ENCODE measurements around the gene SRRM5. TPM values are rescaled to one million over a fixed set of nuclear protein-coding genes. Genes with fewer than 3 reads are reported as not detected.
A peak's percentile ranks its signal among the peaks of the same experiment; 100 is the strongest.

The SRRM5 gene
- total RNA-seq, 1 donor from 2014 or later = 0.23 TPM

GRCh38 chr19:43619262-43620060 lies 7.6 kb downstream of the SRRM5 start, which contains the start of gene ZNF428:
Gene ZNF428, minus strand, starts transcription at chr19:43619629. Its CDS starts 5,325 bp downstream, at chr19:43614304.
- H3K36me3 ChIP-seq (ENCODE audit: insufficient read depth, low read length) = no peaks in the 10 kb centered on the region
- no peak for FAIRE-seq
- Mint-ChIP-seq H3K4me3 (ENCODE audit: unreplicated experiment) (peak within 1 kb of the TSS; percentile 91), H3K4me1 (ENCODE audit: low read depth, unreplicated experiment) (peaks cover 4% of the 10 kb centered on the region), H3K27me3 (ENCODE audit: low read depth, unreplicated experiment) (no peaks in the 10 kb centered on the region), H3K36me3 (ENCODE audit: low read depth, unreplicated experiment) (peaks cover 1% of the 10 kb centered on the region), H3K9me3 (ENCODE audit: unreplicated experiment) (no peaks in the 10 kb centered on the region), H3K27ac (ENCODE audit: unreplicated experiment) (peak within 1 kb of the TSS; percentile 93)
- H3K4me3 ChIP-seq (ENCODE audit: insufficient read depth, low read depth, low read length) = peak within 1 kb of the TSS; percentile 80
- H3K4me2 ChIP-seq (ENCODE audit: low read length) = peak within 1 kb of the TSS; percentile 93
- H4K20me1 ChIP-seq (ENCODE audit: insufficient read depth, low read length) = peaks cover 20% of the 10 kb centered on the region
- no peak for TF ChIP-seq CTCF (IDR thresholded peaks at IDR 0.05; ENCODE audit: insufficient read depth, low read depth, low read length)
- TF ChIP-seq EZH2 (IDR thresholded peaks at IDR 0.05; ENCODE audit: insufficient read depth, low read length) = no peak
- DNase-seq (ENCODE audit: low read depth) = peak; percentile 76
- no peaks in the 10 kb centered on the region for H3K27me3 ChIP-seq (ENCODE audit: insufficient read depth, low read length)
- H3K9ac ChIP-seq (ENCODE audit: low read length) = peak within 1 kb of the TSS; percentile 87
- peaks cover 53% of the 10 kb centered on the region for H3K79me2 ChIP-seq (ENCODE audit: insufficient read depth, low read length)
- peaks cover 16% of the 10 kb centered on the region for H3K4me1 ChIP-seq (ENCODE audit: insufficient read depth, low read length)
- peak within 1 kb of the TSS; percentile 91 for H3K27ac ChIP-seq (ENCODE audit: low read depth, low read length)
- no peaks in the 10 kb centered on the region for H3K9me3 ChIP-seq (ENCODE audit: insufficient read depth, low read depth, low read length)
- H2AFZ ChIP-seq (ENCODE audit: low read depth, low read length) = peak within 1 kb of the TSS; percentile 88

- Histone ChIP-seq H3K4me2 (ENCODE audit: low read length) (peak overlapping the region; percentile 93), H3K27me3 (ENCODE audit: insufficient read depth, low read length) (no peaks in the 10 kb centered on the region), H3K79me2 (ENCODE audit: insufficient read depth, low read length) (peaks cover 45% of the 10 kb centered on the region), H3K4me1 (ENCODE audit: insufficient read depth, low read length) (peaks cover 16% of the 10 kb centered on the region), H3K36me3 (ENCODE audit: insufficient read depth, low read length) (no peaks in the 10 kb centered on the region), H3K4me3 (ENCODE audit: insufficient read depth, low read depth, low read length) (peak overlapping the region; percentile 80), H3K9ac (ENCODE audit: low read length) (peak overlapping the region; percentile 87), H4K20me1 (ENCODE audit: insufficient read depth, low read length) (peaks cover 13% of the 10 kb centered on the region), H3K9me3 (ENCODE audit: insufficient read depth, low read depth, low read length) (no peaks in the 10 kb centered on the region), H2AFZ (ENCODE audit: low read depth, low read length) (peak overlapping the region; percentile 88), H3K27ac (ENCODE audit: low read depth, low read length) (peak overlapping the region; percentile 91)
- DNase-seq (ENCODE audit: low read depth) (no peak), FAIRE-seq (no peak)
- H3K9me3 Mint-ChIP-seq (ENCODE audit: unreplicated experiment) = no peaks in the 10 kb centered on the region
- TF ChIP-seq EZH2 (IDR thresholded peaks at IDR 0.05; ENCODE audit: insufficient read depth, low read length) (no peak), CTCF (IDR thresholded peaks at IDR 0.05; ENCODE audit: insufficient read depth, low read depth, low read length) (no peak)
- H3K4me3 Mint-ChIP-seq (ENCODE audit: unreplicated experiment) = peak overlapping the region; percentile 91
- H3K4me1 Mint-ChIP-seq (ENCODE audit: low read depth, unreplicated experiment) = peaks cover 4% of the 10 kb centered on the region
- no peaks in the 10 kb centered on the region for H3K27me3 Mint-ChIP-seq (ENCODE audit: low read depth, unreplicated experiment)
- H3K36me3 Mint-ChIP-seq (ENCODE audit: low read depth, unreplicated experiment) = peaks cover 1% of the 10 kb centered on the region
- H3K27ac Mint-ChIP-seq (ENCODE audit: unreplicated experiment) = peak overlapping the region; percentile 93
These were observed 8.4 kb downstream of the SRRM5 start for GRCh38 chr19:43620061-43621001.
